Dedifferentiated amniotic fluid mesenchymal stem cell (primary cell): ENCODE results near the gene SPRY2.
"Not testable (repeated sequence)": the region's sequence is repeated elsewhere in the genome, so short reads cannot be mapped to it uniquely, and the experiment has no call there.

Experiments used
- DNase-seq: peaks from one replicate; pipeline ENCODE4 v3.0.0-alpha.2; 2016; ENCODE audit errors: extremely low spot score

The SPRY2 gene

GRCh38 chr13:80348750-80349149 is 7.8 kb upstream of the SPRY2 start:
- DNase-seq, result no peak

- no peak for DNase-seq
Measured at GRCh38 chr13:80348314-80348713, 7.4 kb upstream of the SPRY2 start.

GRCh38 chr13:80345771-80346510 is 5.0 kb upstream of the SPRY2 start:
- no peak for DNase-seq

- not testable (repeated sequence) for DNase-seq
Measured at GRCh38 chr13:80344032-80344431, 3.1 kb upstream of the SPRY2 start.

GRCh38 chr13:80342471-80343371 is 1.8 kb upstream of the SPRY2 start:
- DNase-seq, result no peak

GRCh38 chr13:80341756-80342370 is 937 bp upstream of the SPRY2 start:
- no peak for DNase-seq

- no peak for DNase-seq
Measured at GRCh38 chr13:80340651-80341100, 250 bp downstream of the SPRY2 start.

GRCh38 chr13:80339912-80340650 is 845 bp downstream of the SPRY2 start:
- no peak for DNase-seq

- DNase-seq, result no peak
Measured at GRCh38 chr13:80339563-80339911, 1.4 kb downstream of the SPRY2 start.

- peak; percentile 88 for DNase-seq
Measured at GRCh38 chr13:80338781-80339562, 2.0 kb downstream of the SPRY2 start.

GRCh38 chr13:80337288-80338081 is 3.4 kb downstream of the SPRY2 start:
- DNase-seq, result no peak

- DNase-seq, result no peak
Measured at GRCh38 chr13:80336776-80337287, 4.1 kb downstream of the SPRY2 start.

GRCh38 chr13:80336370-80336769 is 4.6 kb downstream of the SPRY2 start:
- no peak for DNase-seq

GRCh38 chr13:80334597-80335260 is 6.2 kb downstream of the SPRY2 start:
- DNase-seq, result no peak

- no peak for DNase-seq
Measured at GRCh38 chr13:80331984-80332383, 8.9 kb downstream of the SPRY2 start.

GRCh38 chr13:80329250-80329649 is 11.7 kb downstream of the SPRY2 start:
- DNase-seq, result no peak

GRCh38 chr13:80319004-80319403 is 21.9 kb downstream of the SPRY2 start:
- no peak for DNase-seq

GRCh38 chr13:80314711-80315653 is 25.9 kb downstream of the SPRY2 start:
- no peak for DNase-seq
